A549 (cell line): Measurements from ENCODE around the gene SNAP25.

ENCODE experiments used
- CHD2 ChIP-seq: fragments of 150-350 bp; IDR thresholded peaks from 2 replicates; pipeline ENCODE4 v1.6.1; 2014; ENCODE audit warnings: low read length; ENCODE audit not compliant: partially characterized antibody
- CTCF ChIP-seq: fragments of >200 bp; sonication (Bioruptor Twin); formaldehyde crosslinking; IDR thresholded peaks from 3 replicates; pipeline ENCODE4 v1.5.1; 2016
- MAX ChIP-seq: IDR thresholded peaks from 2 replicates; pipeline ENCODE4 v1.6.1; 2012
- POLR2A ChIP-seq: IDR thresholded peaks from 2 replicates; pipeline ENCODE4 v1.6.1; 2012; ENCODE audit warnings: mild to moderate bottlenecking, low read length
- RARB ChIP-seq: fragments of 250-450 bp; sonication (Bioruptor Pico); IDR thresholded peaks from 2 replicates; pipeline ENCODE4 v1.8.0; 2021; ENCODE audit warnings: mild to moderate bottlenecking, moderate library complexity
- RCOR1 ChIP-seq: fragments of 150-350 bp; IDR thresholded peaks from 2 replicates; pipeline ENCODE4 v1.6.1; 2014; ENCODE audit warnings: antibody characterized with exemption, low read length, low read depth
- RFX5 ChIP-seq: fragments of 450-650 bp; IDR thresholded peaks from 2 replicates; pipeline ENCODE4 v1.7.1; 2014; ENCODE audit warnings: antibody characterized with exemption, mild to moderate bottlenecking, moderate library complexity
- TP53 ChIP-seq: fragments of 250-450 bp; sonication (Bioruptor Pico); IDR thresholded peaks from 2 replicates; pipeline ENCODE4 v1.5.0; 2021; ENCODE audit warnings: mild to moderate bottlenecking, moderate library complexity

- TF ChIP-seq MAX (peak; percentile 59; the same call in 1 of the 2 replicates), RCOR1 (no peak), CHD2 (no peak), CTCF (no peak), POLR2A (no peak), RFX5 (no peak), TP53 (CRISPR knock-in tag) (no peak), RARB (CRISPR knock-in tag) (no peak)
Measured at GRCh38 chr20:10309326-10309725, 90.7 kb downstream of the SNAP25 start.
